ENCODE measurements around the gene GPX8. TPM values are rescaled to one million over a fixed set of nuclear protein-coding genes. Genes with fewer than 3 reads are reported as not detected.

Gene GPX8
- total and polyA plus RNA-seq, 2 of the 13 experiments (the other 11 are each of a cell fraction or from before 2014, with no cell fraction given): 0.33 to 0.94 TPM

MicroRNAs encoded within 50 kb of the gene (microRNA counts, 767-probe panel; counts per million panel counts)
- microRNA hsa-miR-449a (not detected), microRNA hsa-miR-449b-5p (not detected), microRNA hsa-miR-449c-5p (not detected)

Small RNA genes within 50 kb of the gene (microRNA-seq; reads per million reads assigned to microRNA genes)
- gene MIR449A (4.4 reads per million, percentile 29 among the genes with 10 or more reads in this experiment), gene MIR449B (not detected), gene MIR449C (0.85 reads per million)

Small RNA genes within 50 kb of the gene (small RNA-seq; reads per million reads assigned to genes)
- gene MIR449A (ENCODE audit: insufficient read depth in 2 of 3, insufficient read length in 3 of 3, low read depth in 2 of 3, low replicate concordance in 1 of 3) (0 reads per million in 3 experiments), gene MIR449B (ENCODE audit: insufficient read depth in 2 of 3, insufficient read length in 3 of 3, low read depth in 2 of 3, low replicate concordance in 1 of 3) (0 reads per million in 3 experiments), gene MIR449C (ENCODE audit: insufficient read depth in 2 of 3, insufficient read length in 3 of 3, low read depth in 2 of 3, low replicate concordance in 1 of 3) (0 reads per million in 3 experiments)

Other genes starting within 250 kb of the GPX8 start
- not detected in 2 replicates for gene ESM1, start 174.6 kb upstream of the GPX8 start, total RNA-seq (2016; rRNA removed; fragmentation: Illumina TruSeq; extraction: Trizol)
- gene ESM1, start 174.6 kb upstream of the GPX8 start, polyA plus RNA-seq (2011; rRNA removed): not detected in 2 replicates
- not detected in 2 replicates for gene GZMK, start 135.9 kb upstream of the GPX8 start, total RNA-seq (2016; rRNA removed; fragmentation: Illumina TruSeq; extraction: Trizol)
- not detected in 2 replicates for gene GZMK, start 135.9 kb upstream of the GPX8 start, polyA plus RNA-seq (2011; rRNA removed)
- gene GZMA, start 57.5 kb upstream of the GPX8 start, total RNA-seq (2016; rRNA removed; fragmentation: Illumina TruSeq; extraction: Trizol): not detected in 2 replicates
- gene GZMA, start 57.5 kb upstream of the GPX8 start, polyA plus RNA-seq (2011; rRNA removed): not detected in 2 replicates
- not detected in 2 replicates for gene CDC20B, start 13.0 kb downstream of the GPX8 start, total RNA-seq (2016; rRNA removed; fragmentation: Illumina TruSeq; extraction: Trizol)
- not detected in 2 replicates for gene CDC20B, start 13.0 kb downstream of the GPX8 start, polyA plus RNA-seq (2011; rRNA removed)
- gene MCIDAS, start 67.1 kb downstream of the GPX8 start, total RNA-seq (2016; rRNA removed; fragmentation: Illumina TruSeq; extraction: Trizol): not detected in 2 replicates
- 0.04 TPM in 1 of 2 replicates, not detected in the other for gene MCIDAS, start 67.1 kb downstream of the GPX8 start, polyA plus RNA-seq (2011; rRNA removed)
- 0.07 TPM in 1 of 2 replicates, not detected in the other for gene CCNO, start 73.4 kb downstream of the GPX8 start, total RNA-seq (2016; rRNA removed; fragmentation: Illumina TruSeq; extraction: Trizol)
- gene CCNO, start 73.4 kb downstream of the GPX8 start, polyA plus RNA-seq (2011; rRNA removed): not detected in 2 replicates
- 22.0 and 35.5 TPM in 2 replicates for gene DHX29, start 147.5 kb downstream of the GPX8 start, total RNA-seq (2016; rRNA removed; fragmentation: Illumina TruSeq; extraction: Trizol)
- 1.6 and 1.9 TPM in 2 replicates for gene DHX29, start 147.5 kb downstream of the GPX8 start, polyA plus RNA-seq (2011; rRNA removed)
- gene MTREX, start 147.8 kb downstream of the GPX8 start, total RNA-seq (2016; rRNA removed; fragmentation: Illumina TruSeq; extraction: Trizol): 91.5 and 141 TPM in 2 replicates
- gene MTREX, start 147.8 kb downstream of the GPX8 start, polyA plus RNA-seq (2011; rRNA removed): 14.0 and 16.4 TPM in 2 replicates

All from HepG2 (cell line).